ENCODE measurements around the gene SHISA6. TPM values are rescaled to one million over a fixed set of nuclear protein-coding genes. Genes with fewer than 3 reads are reported as not detected.

SHISA6 gene
- under 0.01 TPM in 1 of 2 replicates, not detected in the other for total RNA-seq

GRCh38 chr17:11240841-11241610 lies at the start of gene SHISA6:
Gene SHISA6, plus strand, starts transcription at chr17:11241213.

GRCh38 chr17:11598274-11599221 lies 357.5 kb downstream of the SHISA6 start, which contains the start of gene DNAH9:
Gene DNAH9, plus strand, starts transcription at chr17:11598470. Its CDS starts 29 bp downstream, at chr17:11598499.

Data from regular cardiac myocyte (primary cell).